Heart right ventricle (tissue), 16 donors: ENCODE data around the gene IQCK. TPM values are rescaled to one million over a fixed set of nuclear protein-coding genes. Genes with fewer than 3 reads are reported as not detected.

Experiments
- ATAC-seq, 8 donors: fragments of 200-7000 bp; cut with Tn5 transposase; one replicate each; pipeline ENCODE4 v1.9.1; 2020; ENCODE audit warnings: mild to moderate bottlenecking in 8 of 8, moderate library complexity in 8 of 8, moderate number of reproducible peaks in 1 of 8
- DNase-seq, 2 donors: peaks; one replicate each; pipeline ENCODE4 v3.0.0-alpha.2; 2020
- H3K27ac ChIP-seq, 10 donors: fragments of 200-600 bp; sonication (generic) in 2 of 10; one replicate each; pipeline versions ENCODE4 v1.5.0 to v1.8.0; 2020 to 2022; ENCODE audit warnings: mild to moderate bottlenecking in 3 of 10
- H3K27me3 ChIP-seq, 7 donors: fragments of 200-600 bp; one replicate each; pipeline ENCODE4 v1.8.0; 2021 to 2022; ENCODE audit warnings: mild to moderate bottlenecking in 2 of 7
- H3K36me3 ChIP-seq, 9 donors: fragments of 200-600 bp; sonication (generic) in 1 of 9; one replicate each; pipeline versions ENCODE4 v1.5.0 to v1.8.0; 2020 to 2022; ENCODE audit warnings: mild to moderate bottlenecking in 2 of 9
- H3K4me1 ChIP-seq, 9 donors: fragments of 200-600 bp; sonication (generic) in 1 of 9; one replicate each; pipeline versions ENCODE4 v1.5.0 to v1.8.0; 2020 to 2022; ENCODE audit warnings: mild to moderate bottlenecking in 4 of 9
- H3K4me3 ChIP-seq, 10 donors: fragments of 200-600 bp; sonication (generic) in 2 of 10; one replicate each; pipeline versions ENCODE4 v1.5.0 to v1.8.0; 2020 to 2022; ENCODE audit warnings: mild to moderate bottlenecking in 7 of 10, moderate library complexity in 2 of 10
- H3K9me3 ChIP-seq, 11 donors: fragments of 200-600 bp in 10 of 11; sonication (generic) in 2 of 11; one replicate each; pipeline versions ENCODE4 v1.5.0 to v1.8.0; 2013 to 2022; ENCODE audit warnings: mild to moderate bottlenecking in 2 of 11, control low read depth in 1 of 11, moderate library complexity in 1 of 11
- CTCF ChIP-seq, 9 donors: fragments of 200-600 bp; sonication (generic) in 2 of 9; IDR thresholded peaks; one replicate each; pipeline versions ENCODE4 v1.5.0 to v1.8.0; 2021 to 2022; ENCODE audit warnings: antibody characterized with exemption in 9 of 9, mild to moderate bottlenecking in 5 of 9, moderate library complexity in 1 of 9
- WGBS, 2 donors: extraction: QIAGEN DNeasy Blood & Tissue Kit; methylation state at CpG; one replicate each; pipeline ENCODE4 v1.1.7; 2013; ENCODE audit warnings: inconsistent platforms in 1 of 2; 5-methylcytosine and 5-hydroxymethylcytosine counted together
- intact Hi-C, 10 donors: fragments of 100-400 bp; cut with DNase I; formaldehyde crosslinking; loops; one replicate each; pipeline versions ENCODE4 v1.11.1 to v1.14.2; 2022
- polyA plus RNA-seq, 2 donors: library from polyadenylated mRNA; stranded (reverse); fragments of 200-250 nt; gene quantifications; one replicate each; pipeline ENCODE4 v1.2.3, GENCODE V29; 2013
- total RNA-seq, 10 donors: library from RNA; stranded (reverse); fragmentation: NEBNext Ultra II Directional in 3 of 10; extraction: Animal tissue kit (Norgen Biotek cat#: 25700) in 3 of 10; gene quantifications; one replicate each; pipeline versions ENCODE4 v1.2.1 to v1.2.4, GENCODE V29; 2021 to 2023
- donor health status: Arrhythmogenic right ventricular cardiomyopathy.
- donor health status: ischemic (EF 13 %, LVEDD 7.1; RV severe dilation, severe dysfunction).
- donor health status: healthy with polysubstance abuse.
- donor health status: DM: no; HTN: yes; CAD: no.
- donor health status: DM: no; HTN: no; CAD: no.
- donor health status: ischemic (EF 25% LVEDD 6.9; RV normal size, moderate dysfunction).
- donor health status: ischemic (EF 25% LVEDD 5.7; RV mildly dilated, moderate dysfunction).
- donor health status: healthy.
- donor health status: DM: yes; HTN: yes; CAD: no.
- donor health status: Ischemic cardiomyopathy.
- donor health status: ischemic (EF 35%, LVEDD 5.7; RV mildly dilated, moderate dysfunction).
- donor health status: nonischemic (EF 11% LVEDD 7.7; RV severe dilation, severe dysfunction).
- donor health status: DM: yes; HTN: yes; CAD: no.
- donor health status: PGD.
- donor health status: ischemic (EF 29% LVEDD 5.4; RV normal size, mild dysfunction).
- donor health status: nonischemic (EF 23%, LVEDD 6.1; RV moderate dilation, normal function).

Gene IQCK
- total and polyA plus RNA-seq, 12 donors, result 5.5 to 11.7 (median 7.4) TPM

- DNase-seq, result no peak
- no peaks in the 10 kb centered on the region for H3K27me3 ChIP-seq
- no peak for ATAC-seq
- intact Hi-C loops, result loop anchor here in 1 of 10 donors (5.0 kb wide), 1 partner anchor 41 kb away; no protein-coding TSS in a partner anchor
- H3K9me3 ChIP-seq, result peaks cover 0 to 20% (median 5%) of the 10 kb centered on the region in 11 donors
- H3K27ac ChIP-seq, result no peak overlapping the region
- H3K4me3 ChIP-seq, result no peak overlapping the region
- TF ChIP-seq CTCF (IDR thresholded peaks at IDR 0.05), result no peak
- H3K4me1 ChIP-seq, result peaks cover 0 to 16% (median 7%) of the 10 kb centered on the region in 9 donors
- peaks cover 0 to 5% (median 0%) of the 10 kb centered on the region in 9 donors for H3K36me3 ChIP-seq
- 80 to 88% methylated on average over 3 of the region's 3 CpGs for WGBS, 2 donors
These were observed 53.0 kb downstream of the IQCK start for GRCh38 chr16:19771040-19771439.

GRCh38 chr16:19771796-19772195, 53.7 kb downstream of the IQCK start:
- Histone ChIP-seq H3K4me3 (no peak overlapping the region), H3K9me3 (peaks cover 0 to 20% (median 5%) of the 10 kb centered on the region in 11 donors), H3K27me3 (no peaks in the 10 kb centered on the region), H3K36me3 (peaks cover 0 to 5% (median 0%) of the 10 kb centered on the region in 9 donors), H3K27ac (no peak overlapping the region), H3K4me1 (peaks cover 0 to 11% (median 1%) of the 10 kb centered on the region in 9 donors)
- DNase-seq (no peak), ATAC-seq (no peak)
- TF ChIP-seq CTCF (IDR thresholded peaks at IDR 0.05), result no peak
- WGBS, 2 donors, result 68 to 76% methylated on average over 4 of the region's 4 CpGs
- intact Hi-C loops, result loop anchor here in 1 of 10 donors (5.0 kb wide), 1 partner anchor 41 kb away; no protein-coding TSS in a partner anchor

DNA sequence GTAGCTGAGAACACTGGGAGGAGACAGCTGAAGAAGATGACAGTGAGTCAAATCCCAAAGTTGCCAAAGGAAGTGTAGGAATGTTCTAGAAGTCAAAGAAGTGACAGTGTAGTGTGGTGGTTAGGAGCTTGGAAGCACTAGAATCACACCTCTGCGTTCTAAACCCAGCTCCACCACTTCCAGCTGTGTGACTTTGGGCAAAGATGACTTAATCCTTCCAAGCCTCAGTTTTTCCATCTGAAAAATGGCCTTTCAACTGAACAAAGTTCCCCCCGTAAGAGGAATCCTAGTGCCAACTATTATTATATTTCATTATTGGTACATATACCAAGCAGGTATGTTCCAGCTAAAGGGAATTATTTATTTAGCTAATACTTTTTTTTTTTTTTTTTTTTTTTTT, 56.0 kb downstream of the IQCK start:
- no peak for ATAC-seq
- no peak for DNase-seq
- 75 to 98% methylated on average over 2 of the region's 2 CpGs for WGBS, 2 donors
- Histone ChIP-seq H3K36me3 (peaks cover 0 to 5% (median 0%) of the 10 kb centered on the region in 9 donors), H3K4me1 (peaks cover 0 to 18% (median 10%) of the 10 kb centered on the region in 9 donors), H3K9me3 (peaks cover 0 to 15% (median 0%) of the 10 kb centered on the region in 11 donors), H3K4me3 (no peak overlapping the region), H3K27me3 (no peaks in the 10 kb centered on the region), H3K27ac (no peak overlapping the region)
- TF ChIP-seq CTCF (IDR thresholded peaks at IDR 0.05), result no peak
- intact Hi-C loops, result loop anchor here in 1 of 10 donors (5.0 kb wide), 1 partner anchor 38 kb away; no protein-coding TSS in a partner anchor

- intact Hi-C loops, result no loop called here
- DNase-seq, result no peak
- H3K27me3 ChIP-seq, result no peaks in the 10 kb centered on the region
- no peaks in the 10 kb centered on the region for H3K36me3 ChIP-seq
- peaks cover 0 to 18% (median 10%) of the 10 kb centered on the region in 9 donors for H3K4me1 ChIP-seq
- H3K9me3 ChIP-seq, result no peaks in the 10 kb centered on the region
- no peak for ATAC-seq
- no peak for TF ChIP-seq CTCF (IDR thresholded peaks at IDR 0.05)
- no peak overlapping the region for H3K4me3 ChIP-seq
- no peak overlapping the region for H3K27ac ChIP-seq
- 96% methylated on average over 3 of the region's 3 CpGs for WGBS, 2 donors
These were observed 58.1 kb downstream of the IQCK start for GRCh38 chr16:19776147-19776546.
